ENCODE results near the gene ATP6V0A4. TPM values are rescaled to one million over a fixed set of nuclear protein-coding genes. Genes with fewer than 3 reads are reported as not detected.

The ATP6V0A4 gene
- total RNA-seq, 4 donors from 2014 or later, result 6.0 to 34.1 (median 19.6) TPM

GRCh38 chr7:138785587-138786437 is 12.2 kb downstream of the ATP6V0A4 start:
- intact Hi-C loops (cut with DNase I; ENCODE audit: low total_unique reads), result no loop called here
- 38 to 47% methylated on average over 10 of the region's 10 CpGs for WGBS, 2 donors
- TF ChIP-seq POLR2A (IDR thresholded peaks at IDR 0.05) (no peak), CTCF (IDR thresholded peaks at IDR 0.05) (no peak)
- H3K4me3 ChIP-seq (ENCODE audit: low read depth, poor library complexity, severe bottlenecking), result no peak overlapping the region
- no peak for DNase-seq (ENCODE audit: low spot score in 2 of 2)

GRCh38 chr7:138784692-138785091 is 13.3 kb downstream of the ATP6V0A4 start:
- DNase-seq (ENCODE audit: low spot score in 2 of 2), result no peak
- intact Hi-C loops (cut with DNase I; ENCODE audit: low total_unique reads), result no loop called here
- 38 to 41% methylated on average over 4 of the region's 4 CpGs for WGBS, 2 donors
- TF ChIP-seq CTCF (IDR thresholded peaks at IDR 0.05), result no peak
- TF ChIP-seq POLR2A (IDR thresholded peaks at IDR 0.05), result no peak
- H3K4me3 ChIP-seq (ENCODE audit: low read depth, poor library complexity, severe bottlenecking), result no peak overlapping the region

GRCh38 chr7:138781004-138781403 is 17.0 kb downstream of the ATP6V0A4 start:
- intact Hi-C loops (cut with DNase I; ENCODE audit: low total_unique reads), result no loop called here
- TF ChIP-seq CTCF (IDR thresholded peaks at IDR 0.05) (no peak), POLR2A (IDR thresholded peaks at IDR 0.05) (no peak)
- no peak for DNase-seq (ENCODE audit: low spot score in 2 of 2)
- H3K4me3 ChIP-seq (ENCODE audit: low read depth, poor library complexity, severe bottlenecking), result no peak overlapping the region
- WGBS, 2 donors, result 85 to 89% methylated on average over 2 of the region's 2 CpGs

GRCh38 chr7:138776166-138776833 is 21.7 kb downstream of the ATP6V0A4 start:
- TF ChIP-seq POLR2A (IDR thresholded peaks at IDR 0.05), result no peak
- TF ChIP-seq CTCF (IDR thresholded peaks at IDR 0.05), result no peak
- no peak for DNase-seq (ENCODE audit: low spot score in 2 of 2)
- H3K4me3 ChIP-seq (ENCODE audit: low read depth, poor library complexity, severe bottlenecking), result no peak overlapping the region
- WGBS, 2 donors, result 32 to 44% methylated on average over 10 of the region's 10 CpGs
- intact Hi-C loops (cut with DNase I; ENCODE audit: low total_unique reads), result no loop called here

DNA sequence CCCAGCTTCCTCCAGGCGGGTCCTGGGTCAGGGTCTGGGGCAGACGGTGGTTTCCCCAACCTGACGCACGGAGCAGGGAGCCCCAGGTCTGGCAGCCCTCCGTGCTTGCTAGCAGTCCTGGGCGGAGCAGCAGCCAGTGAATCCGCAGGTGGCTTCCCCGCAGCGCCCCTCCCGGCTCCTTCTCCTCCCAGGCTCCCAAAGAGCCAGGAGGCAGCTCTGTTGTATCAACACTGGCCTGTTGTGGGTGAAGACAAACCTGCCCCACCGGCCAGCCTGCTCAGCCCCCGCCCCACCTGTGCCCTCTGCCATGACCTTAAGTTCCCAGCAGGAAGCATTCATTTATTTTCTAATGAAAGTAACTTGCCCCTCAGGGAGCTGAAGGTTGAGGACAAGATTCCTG is 24.2 kb downstream of the ATP6V0A4 start:
- 37 to 56% methylated on average over 12 of the region's 12 CpGs for WGBS, 2 donors
- TF ChIP-seq POLR2A (IDR thresholded peaks at IDR 0.05), result no peak
- intact Hi-C loops (cut with DNase I; ENCODE audit: low total_unique reads), result no loop called here
- H3K4me3 ChIP-seq (ENCODE audit: low read depth, poor library complexity, severe bottlenecking), result no peak overlapping the region
- no peak for DNase-seq (ENCODE audit: low spot score in 2 of 2)

- H3K4me3 ChIP-seq (ENCODE audit: low read depth, poor library complexity, severe bottlenecking), result no peak overlapping the region
- WGBS, 2 donors, result 81 to 83% methylated on average over 9 of the region's 9 CpGs
- intact Hi-C loops (cut with DNase I; ENCODE audit: low total_unique reads), result no loop called here
- no peak for TF ChIP-seq CTCF (IDR thresholded peaks at IDR 0.05)
- TF ChIP-seq POLR2A (IDR thresholded peaks at IDR 0.05), result no peak
- DNase-seq (ENCODE audit: low spot score in 2 of 2), result no peak
Observed at GRCh38 chr7:138773176-138773575, 24.8 kb downstream of the ATP6V0A4 start.

All from lower leg skin (tissue), 4 donors.